Activated T-helper 9 cell treated with anti-CD3 and anti-CD28 coated beads, Interleukin-2, amount 50 U/mL, for 16 hours (primary cell): ENCODE results near the gene GBX1.
A peak's percentile ranks its signal among the peaks of the same experiment; 100 is the strongest.

ENCODE experiments used
- DNase-seq: peaks from one replicate; pipeline ENCODE4 v3.0.0-alpha.2; 2020; ENCODE audit warnings: low read depth

Gene GBX1

DNA sequence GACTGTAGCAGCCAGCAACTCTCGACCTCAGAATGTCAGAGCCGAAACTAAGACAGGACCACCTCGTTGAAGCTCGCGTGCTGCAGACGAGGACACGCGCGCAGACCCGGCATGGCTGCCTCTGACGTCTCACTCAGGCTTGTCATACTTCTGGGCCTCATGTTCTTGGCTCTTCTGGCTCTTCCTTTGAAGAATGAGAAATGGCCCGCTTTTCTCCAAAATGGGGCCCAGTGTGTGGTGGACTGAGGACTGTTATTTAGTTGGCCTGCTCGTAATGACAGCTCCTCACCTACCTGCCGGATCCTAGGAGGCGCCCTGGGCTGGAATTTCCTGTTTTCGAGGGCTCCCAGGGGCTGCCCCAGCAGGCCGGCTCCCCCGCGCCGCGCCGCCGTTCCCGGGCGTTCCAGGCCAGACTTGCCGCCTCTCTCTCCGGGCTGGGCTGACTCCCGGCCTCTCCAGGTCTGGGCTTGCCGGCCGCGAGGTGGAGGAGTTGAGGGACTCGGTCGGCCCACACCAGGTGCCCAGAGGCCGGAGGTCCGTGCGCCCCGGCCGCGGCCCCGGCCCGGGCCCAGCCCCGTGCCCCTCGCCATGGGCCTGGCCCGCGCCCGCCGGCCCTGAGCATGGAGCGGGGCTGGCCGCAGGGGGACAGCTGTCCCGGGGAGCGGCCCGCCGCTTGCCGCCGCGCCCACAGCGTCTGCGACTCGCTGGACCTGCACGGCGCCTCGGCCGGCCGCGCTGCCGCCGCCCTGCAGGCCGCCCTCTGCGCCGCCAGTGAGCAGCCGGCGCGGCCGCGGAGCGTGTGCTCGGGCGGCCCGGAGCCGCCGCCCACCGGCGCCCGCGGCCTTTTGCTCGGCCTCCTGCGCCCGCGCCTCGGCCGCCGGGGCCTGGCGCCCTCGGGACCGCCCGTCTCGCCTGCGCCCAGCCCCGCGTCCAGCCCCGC lies 53.1 kb downstream of the GBX1 start:
- DNase-seq: no peak

DNA sequence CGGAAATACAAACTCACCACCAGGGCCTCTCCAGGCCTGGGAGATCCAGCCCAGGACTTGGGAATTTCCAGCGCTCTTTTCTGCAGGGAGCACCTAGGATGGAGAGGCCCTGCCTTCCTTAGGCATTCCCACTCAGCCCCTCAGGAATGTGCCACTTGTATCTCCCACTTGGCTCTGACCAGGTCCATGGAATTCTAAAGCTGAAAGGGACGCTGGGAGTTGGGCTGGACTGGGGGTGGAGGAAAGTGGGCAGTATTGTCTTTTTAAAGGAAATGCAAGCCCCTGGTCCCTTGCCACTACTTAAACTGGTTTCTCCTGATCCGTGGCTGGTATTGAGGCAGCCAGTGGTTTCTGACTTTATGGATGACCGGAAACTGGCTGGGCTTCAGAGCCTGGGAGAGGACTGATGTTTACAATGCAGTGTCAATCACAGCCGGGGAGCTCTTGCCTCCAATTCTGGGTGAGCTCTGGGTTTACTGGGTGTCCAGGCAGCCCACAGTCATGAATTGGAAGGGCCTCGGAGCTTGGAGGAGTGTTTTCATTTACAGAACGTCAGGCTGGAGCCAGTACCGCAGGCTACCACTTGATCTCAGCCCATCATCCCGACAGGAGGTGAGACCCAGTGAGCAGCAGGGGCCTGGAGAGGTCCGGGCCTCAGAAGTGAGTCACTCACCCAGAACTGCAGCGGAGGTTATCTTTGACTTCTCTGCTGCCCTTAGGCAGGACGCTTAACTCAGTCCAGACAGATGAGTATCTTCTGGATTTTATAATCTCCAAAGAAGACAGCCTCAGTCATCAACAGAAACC lies 53.9 kb downstream of the GBX1 start:
- DNase-seq: no peak

DNA sequence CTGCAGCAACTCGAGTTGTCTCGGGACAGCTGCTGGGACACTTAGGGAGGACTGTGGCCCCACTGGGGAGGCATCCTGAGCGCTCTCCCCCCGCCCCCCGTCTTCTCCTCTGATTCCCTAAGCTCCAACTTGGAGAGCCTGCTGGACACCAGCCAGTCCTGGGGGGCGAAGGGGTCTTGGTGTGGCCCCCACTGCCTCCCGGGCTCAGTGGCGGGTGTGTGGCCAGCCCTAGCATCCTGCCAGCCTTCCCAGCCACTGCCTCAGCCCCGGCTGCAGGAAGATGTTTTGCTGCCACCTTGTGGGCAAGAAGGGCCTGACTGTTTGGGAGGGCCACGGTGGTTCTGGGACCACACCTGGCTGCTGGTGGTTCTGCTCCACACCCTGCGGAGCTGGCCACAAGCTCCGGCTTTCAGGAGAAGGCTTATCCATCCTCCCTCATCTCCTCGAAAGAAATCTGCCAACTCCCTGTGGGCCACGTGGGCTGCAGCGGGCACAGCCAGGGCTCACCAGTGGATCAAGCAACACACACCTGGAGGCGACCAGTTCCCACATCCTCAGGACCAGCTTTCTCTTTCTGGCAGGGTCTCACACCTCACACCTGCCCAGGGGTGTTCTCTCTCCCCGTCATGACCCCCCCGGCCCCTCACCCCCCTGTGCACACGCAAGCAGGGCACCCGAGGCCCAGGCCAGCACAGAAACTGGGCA lies 56.4 kb downstream of the GBX1 start:
- DNase-seq: peak; percentile 59

DNA sequence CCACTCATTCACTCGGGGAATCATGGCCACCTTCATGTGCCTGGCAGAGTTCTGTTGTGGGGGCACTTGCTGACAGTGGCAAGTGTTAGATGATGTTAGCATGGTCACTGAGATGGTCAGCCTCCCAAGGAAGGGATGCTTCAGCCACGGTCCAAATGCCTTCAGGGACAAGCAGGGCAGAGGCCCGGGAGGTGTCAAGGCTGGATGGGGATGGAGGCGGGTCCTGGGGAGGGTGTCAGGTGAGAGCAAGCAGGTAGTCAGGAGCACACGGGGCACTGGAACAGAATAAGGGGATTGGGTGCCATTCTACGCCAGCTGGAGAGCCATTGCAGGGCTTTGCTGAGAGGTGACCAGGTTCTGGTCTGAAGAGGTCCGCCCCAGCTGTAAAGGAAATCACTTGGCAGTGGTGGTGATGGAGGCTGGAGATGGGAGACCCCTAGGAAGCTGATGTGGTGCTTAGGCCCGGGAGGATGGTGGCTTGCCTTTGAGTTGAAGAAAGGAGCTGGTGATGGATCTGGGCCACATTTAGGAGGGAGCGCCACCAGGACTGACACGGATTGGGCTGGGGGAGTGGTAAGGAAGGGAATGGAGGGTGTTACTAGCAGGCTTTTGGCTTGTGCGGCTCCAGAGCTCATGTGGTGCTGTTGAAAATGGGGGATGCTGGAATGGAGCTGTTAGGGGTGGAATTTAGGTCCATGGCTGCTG lies 57.1 kb downstream of the GBX1 start:
- no peak for DNase-seq

DNA sequence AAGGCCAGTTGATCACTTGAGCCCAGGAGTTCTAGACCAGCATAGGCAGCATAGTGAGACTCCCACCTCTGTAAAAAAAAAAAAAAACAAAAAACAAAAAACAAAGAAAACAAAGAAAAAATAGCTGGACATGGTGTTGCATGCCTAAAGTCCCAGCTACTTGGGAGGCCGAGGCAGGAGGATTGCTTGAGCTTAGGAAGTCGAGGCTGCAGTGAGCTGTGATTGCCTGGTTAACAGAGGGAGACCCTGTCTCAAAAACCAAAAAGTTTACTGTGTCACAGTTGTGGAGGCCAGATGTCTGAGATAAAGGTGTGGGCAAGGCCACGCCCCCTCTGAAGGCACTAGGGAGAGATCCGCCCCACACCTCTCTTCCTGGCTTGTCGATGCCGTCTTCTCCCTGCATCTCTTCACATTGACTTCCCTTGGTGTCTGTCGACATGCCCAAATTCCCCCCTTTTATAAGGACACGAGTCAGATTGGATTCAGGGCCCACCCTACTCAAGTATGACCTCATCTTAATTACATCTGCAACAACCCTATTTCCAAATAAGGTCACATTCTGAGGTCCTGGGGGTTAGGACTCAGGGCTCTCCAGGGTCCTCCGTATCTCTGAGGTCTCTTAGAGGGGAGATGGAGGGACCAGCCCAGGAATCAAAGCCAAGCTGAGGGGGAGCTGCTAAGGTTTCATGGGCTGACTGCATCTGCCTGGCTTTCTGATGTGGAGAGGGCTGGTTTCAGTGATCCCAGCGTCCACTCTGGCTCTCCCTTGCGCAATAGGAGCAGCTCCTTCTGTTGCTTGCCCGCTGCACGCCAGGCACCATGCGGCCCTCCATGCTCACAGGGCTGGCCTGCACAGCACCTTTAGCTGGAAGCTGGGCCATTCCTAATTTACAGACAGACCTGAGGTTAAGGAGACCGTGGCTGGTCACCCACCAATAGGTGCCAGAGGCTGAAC lies 58.1 kb downstream of the GBX1 start:
- no peak for DNase-seq

DNA sequence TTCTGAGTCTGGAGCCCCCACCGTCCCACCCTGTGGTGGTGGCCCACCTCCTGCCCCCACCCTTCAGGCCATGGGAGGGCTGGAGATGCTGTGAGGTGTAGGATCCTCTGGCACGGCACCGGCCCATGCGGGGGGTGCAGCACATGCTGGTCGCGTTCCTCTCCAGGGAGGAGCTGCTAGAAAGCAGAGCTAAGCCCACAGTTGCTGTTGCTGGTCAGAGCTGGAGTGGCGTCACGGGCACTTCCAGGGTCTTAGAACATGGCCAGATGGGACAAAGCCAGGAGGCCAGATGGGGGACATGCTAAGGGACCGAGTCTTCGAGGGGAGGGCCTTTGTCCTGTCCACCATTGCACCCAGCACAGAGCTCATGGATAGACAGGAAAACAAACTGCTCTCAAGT lies 59.6 kb downstream of the GBX1 start:
- no peak for DNase-seq

DNA sequence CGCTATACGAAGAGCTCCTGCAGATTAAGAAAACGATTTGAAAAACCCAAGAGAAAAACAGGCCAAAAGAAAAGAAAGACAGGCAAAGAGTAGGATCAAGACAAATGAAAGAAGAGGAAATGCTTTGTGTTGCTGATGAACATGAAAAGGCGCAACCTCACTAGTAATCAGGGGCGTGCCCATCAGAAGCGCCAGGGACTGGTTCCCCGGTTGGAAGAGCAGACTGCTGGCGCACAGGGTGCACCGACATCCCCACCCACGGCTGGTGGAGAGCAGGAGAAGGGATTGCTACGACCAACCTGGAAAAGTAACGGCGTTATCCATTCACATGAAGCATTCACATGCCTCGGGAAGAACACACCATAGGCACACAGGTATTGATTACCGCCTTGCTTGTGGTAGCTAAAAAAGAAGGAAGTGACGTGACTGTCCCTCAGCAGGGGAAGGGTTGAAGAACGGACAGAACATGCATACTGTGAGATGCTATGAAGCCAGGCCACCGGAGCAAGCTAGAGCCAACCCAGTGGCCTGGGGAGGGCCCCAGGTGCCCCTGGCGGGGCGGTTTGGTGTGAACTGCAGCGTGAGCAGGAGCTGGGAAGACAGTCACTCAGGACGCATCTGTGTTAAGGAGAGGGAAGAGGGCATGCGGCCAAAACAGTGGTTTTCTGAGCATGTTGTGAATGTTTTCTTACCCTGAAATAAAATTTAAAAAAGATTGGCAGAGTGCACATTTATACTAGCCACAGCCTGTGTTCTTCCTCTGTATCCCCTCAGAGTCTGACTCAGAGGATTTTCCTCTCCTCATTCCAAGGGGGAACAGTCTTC lies 62.9 kb downstream of the GBX1 start:
- DNase-seq: no peak

DNA sequence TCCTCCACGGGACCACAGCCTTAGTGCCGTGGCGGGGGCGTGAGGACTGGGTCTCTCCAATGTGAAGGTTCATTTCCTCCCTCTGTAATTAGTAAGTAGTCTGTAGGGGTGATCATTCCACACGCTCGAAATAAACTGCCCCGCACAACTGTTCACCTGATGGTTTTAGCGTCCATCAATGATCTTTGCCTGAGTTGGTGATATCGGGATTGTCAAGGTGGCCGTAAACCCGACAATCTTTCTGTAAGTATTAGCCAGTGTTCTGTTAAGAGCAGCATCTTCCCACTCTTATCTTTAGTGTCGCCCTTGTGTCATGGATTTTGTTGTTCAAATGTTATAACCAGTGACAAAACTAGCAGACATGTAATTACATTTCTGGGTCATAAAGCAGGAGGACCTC lies 63.5 kb downstream of the GBX1 start:
- no peak for DNase-seq

DNA sequence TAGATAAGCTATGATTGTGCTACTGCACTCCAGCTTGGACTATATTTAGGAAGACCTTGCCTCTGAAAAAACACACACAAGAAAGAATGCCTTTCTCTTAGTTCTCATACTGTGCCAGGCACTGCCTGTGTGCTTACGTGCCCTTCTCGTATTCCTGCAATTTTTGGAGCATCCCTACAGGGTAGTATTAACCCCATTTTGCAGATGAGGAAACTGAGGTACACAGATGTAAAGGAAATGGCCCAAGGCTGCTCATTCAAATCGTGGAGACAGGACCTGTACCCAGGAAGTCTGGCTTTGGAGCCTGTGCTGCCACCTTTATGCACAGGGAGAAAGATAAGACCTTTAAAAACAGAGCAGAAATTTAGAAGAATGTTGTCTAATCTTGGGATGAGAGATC lies 64.5 kb downstream of the GBX1 start:
- no peak for DNase-seq

DNA sequence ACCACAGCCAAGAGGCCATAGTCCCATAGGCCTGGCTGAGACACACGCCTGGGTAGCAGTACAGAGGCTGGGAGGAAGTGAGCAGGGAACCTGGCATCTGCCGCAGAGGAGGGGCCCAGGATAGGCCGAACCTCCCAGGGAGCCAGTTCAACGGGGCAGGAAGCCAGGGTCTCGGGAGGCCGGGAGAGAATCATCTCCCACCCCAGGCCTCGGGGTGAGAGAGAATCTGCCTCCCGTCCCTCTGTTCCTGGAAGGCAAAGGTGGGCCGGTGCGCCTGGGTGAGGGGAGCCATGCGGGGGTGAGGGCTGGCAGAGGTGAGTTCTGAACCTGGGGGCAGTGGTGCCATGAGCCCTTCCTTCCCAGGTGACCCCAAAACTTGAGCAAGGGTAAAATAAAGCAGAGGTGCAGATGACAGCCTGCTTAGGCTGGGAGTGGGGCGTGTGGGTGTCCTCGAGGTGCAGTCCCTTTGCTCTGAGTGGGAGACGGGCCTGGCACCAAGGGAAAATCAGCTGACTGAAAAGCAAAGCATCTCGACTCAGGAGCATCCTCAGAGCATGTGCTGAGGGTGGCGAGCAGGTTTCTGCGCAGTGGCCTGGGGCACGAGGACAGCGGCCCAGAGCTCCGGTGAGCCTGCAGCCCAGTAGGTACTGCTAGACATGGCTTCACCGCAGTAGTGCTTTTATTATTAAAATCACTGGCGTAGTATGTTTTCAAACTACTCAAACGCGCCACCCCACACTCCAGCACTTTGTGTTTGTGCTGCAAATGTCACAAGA lies 65.7 kb downstream of the GBX1 start:
- DNase-seq: no peak

DNA sequence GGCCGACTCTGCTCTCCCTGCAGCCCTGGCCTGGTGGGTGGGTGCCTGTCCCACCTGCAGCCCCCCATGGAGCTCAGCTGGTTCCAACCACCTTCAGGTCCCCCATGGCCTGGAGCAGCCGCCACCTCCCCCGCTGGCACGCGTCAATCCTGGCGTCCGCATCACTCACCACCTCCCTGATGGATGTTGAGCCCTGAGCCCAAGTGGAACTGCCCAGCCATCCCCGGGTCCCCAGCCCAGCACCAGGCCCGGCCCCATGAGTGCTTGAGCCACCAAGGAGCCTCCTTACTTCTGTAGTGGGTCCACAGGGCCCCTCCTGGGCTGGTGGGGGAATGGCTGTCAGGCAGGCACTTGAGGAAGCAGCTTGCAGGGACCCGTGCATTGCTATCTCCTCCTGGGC lies 66.6 kb downstream of the GBX1 start:
- DNase-seq: no peak

DNA sequence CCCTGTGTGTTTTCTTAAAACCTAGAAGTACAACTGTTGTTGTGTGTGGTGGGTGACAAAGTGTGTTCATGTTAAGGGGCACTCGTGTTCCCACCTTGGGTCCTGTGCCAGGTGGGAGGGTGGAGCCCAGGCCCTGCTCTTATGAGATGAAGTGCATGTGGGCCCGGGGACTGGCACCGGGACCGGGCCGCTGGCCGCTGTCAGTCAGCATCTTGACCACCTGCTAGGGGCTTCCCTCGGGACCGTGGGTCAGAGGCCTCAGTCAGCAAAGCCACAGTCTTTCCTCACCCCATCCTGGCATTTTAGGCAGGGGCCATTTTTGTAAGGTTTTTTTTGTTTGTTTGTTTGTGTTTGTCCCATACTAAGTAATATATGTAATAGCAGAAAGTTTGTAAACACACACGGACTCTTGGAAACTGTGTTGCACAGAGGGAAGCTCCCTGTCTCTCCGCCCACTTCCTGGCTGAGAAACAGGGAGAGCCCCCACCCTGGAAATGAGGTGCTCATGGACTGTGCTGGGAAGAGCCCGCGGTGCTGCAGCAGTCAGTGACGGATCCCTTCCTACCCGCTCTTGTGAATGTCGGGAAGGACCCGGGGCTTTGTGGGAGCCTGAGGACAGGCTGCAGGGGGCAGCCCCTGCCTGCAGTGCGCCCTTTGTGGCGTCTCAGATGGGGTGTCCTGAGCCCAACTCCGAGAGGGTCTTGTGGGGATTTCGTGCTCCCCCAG lies 67.8 kb downstream of the GBX1 start:
- DNase-seq: no peak
